H9 (cell line): ENCODE results near the gene PRDM11. TPM values are rescaled to one million over a fixed set of nuclear protein-coding genes. Genes with fewer than 3 reads are reported as not detected.

Experiments used
- DNase-seq: peaks from one replicate; pipeline ENCODE4 v3.0.0-alpha.2; 2017
- H2AFZ ChIP-seq: one replicate; pipeline ENCODE4 v1.6.1; 2013; ENCODE audit warnings: mild to moderate bottlenecking, low read length, control low read depth, moderate library complexity
- H2AK5ac ChIP-seq: 2 replicates; pipeline ENCODE4 v1.6.1; 2013; ENCODE audit warnings: low read length, control low read depth, mixed read lengths; ENCODE audit not compliant: insufficient read length
- H2BK120ac ChIP-seq: one replicate; pipeline ENCODE4 v1.6.1; 2013; ENCODE audit warnings: low read depth, mild to moderate bottlenecking, low read length, control low read depth, inconsistent platforms; ENCODE audit not compliant: poor library complexity, severe bottlenecking
- H2BK12ac ChIP-seq: 2 replicates; pipeline ENCODE4 v1.6.1; 2013; ENCODE audit warnings: low read length, control low read depth, mixed read lengths, low read depth; ENCODE audit not compliant: insufficient read length
- H2BK15ac ChIP-seq: 2 replicates; pipeline ENCODE4 v1.6.1; 2013; ENCODE audit warnings: low read depth, low read length, control low read depth
- H2BK20ac ChIP-seq: one replicate; pipeline ENCODE4 v1.6.1; 2013; ENCODE audit warnings: low read depth, mild to moderate bottlenecking, low read length, control low read depth, inconsistent platforms; ENCODE audit not compliant: poor library complexity, severe bottlenecking
- H2BK5ac ChIP-seq: 2 replicates; pipeline ENCODE4 v1.6.1; 2013; ENCODE audit warnings: low read length, control low read depth, mixed read lengths; ENCODE audit not compliant: insufficient read length
- H3K14ac ChIP-seq: 2 replicates; pipeline ENCODE4 v1.6.1; 2013; ENCODE audit warnings: low read length, control low read depth; ENCODE audit not compliant: insufficient read depth
- H3K18ac ChIP-seq: 2 replicates; pipeline ENCODE4 v1.6.1; 2013; ENCODE audit warnings: low read depth, mild to moderate bottlenecking, mixed read lengths, low read length, control low read depth; ENCODE audit not compliant: insufficient read length
- H3K23ac ChIP-seq: 2 replicates; pipeline ENCODE4 v1.6.1; 2013; ENCODE audit warnings: low read length, control low read depth, mixed read lengths, low read depth; ENCODE audit not compliant: insufficient read length
- H3K23me2 ChIP-seq: 2 replicates; pipeline ENCODE4 v1.6.1; 2013; ENCODE audit warnings: low read depth, mild to moderate bottlenecking, mixed read lengths, low read length, control low read depth; ENCODE audit not compliant: insufficient read length, poor library complexity, severe bottlenecking
- H3K27ac ChIP-seq: 2 replicates; pipeline ENCODE4 v1.5.1; 2013; ENCODE audit warnings: low read length, control low read depth, mixed read lengths, low read depth; ENCODE audit not compliant: insufficient read length
- H3K27me3 ChIP-seq: 2 replicates; pipeline ENCODE4 v1.6.1; 2013; ENCODE audit warnings: low read length, control low read depth, inconsistent platforms; ENCODE audit not compliant: insufficient read depth
- H3K4ac ChIP-seq: 2 replicates; pipeline ENCODE4 v1.6.1; 2013; ENCODE audit warnings: low read depth, mild to moderate bottlenecking, control low read depth, inconsistent platforms, low read length, moderate library complexity
- H3K4me1 ChIP-seq: 2 replicates; pipeline ENCODE4 v1.6.1; 2013; ENCODE audit warnings: low read length, control low read depth, inconsistent platforms; ENCODE audit not compliant: insufficient read depth
- H3K4me2 ChIP-seq: 2 replicates; pipeline ENCODE4 v1.6.1; 2013; ENCODE audit warnings: low read length, control low read depth, mixed read lengths; ENCODE audit not compliant: insufficient read length, insufficient read depth
- H3K56ac ChIP-seq: 2 replicates; pipeline ENCODE4 v1.6.1; 2013; ENCODE audit warnings: low read depth, mild to moderate bottlenecking, mixed read lengths, low read length, control low read depth; ENCODE audit not compliant: insufficient read length
- H3K79me1 ChIP-seq: 2 replicates; pipeline ENCODE4 v1.6.1; 2013; ENCODE audit warnings: low read depth, mild to moderate bottlenecking, moderate library complexity, low read length, control low read depth, inconsistent platforms; ENCODE audit not compliant: insufficient read depth, poor library complexity, severe bottlenecking
- H3K79me2 ChIP-seq: 2 replicates; pipeline ENCODE4 v1.6.1; 2013; ENCODE audit warnings: low read length, control low read depth, inconsistent platforms; ENCODE audit not compliant: insufficient read depth
- H3K9ac ChIP-seq: 2 replicates; pipeline ENCODE4 v1.6.1; 2013; ENCODE audit warnings: low read length, control low read depth, mixed read lengths; ENCODE audit not compliant: insufficient read length; ENCODE audit errors: extremely low read depth
- H3K9me3 ChIP-seq: one replicate; pipeline ENCODE4 v1.6.1; 2013; ENCODE audit warnings: low read depth, low read length, inconsistent platforms; ENCODE audit not compliant: control insufficient read depth
- H3T11ph ChIP-seq: one replicate; pipeline ENCODE4 v1.6.1; 2013; ENCODE audit warnings: mild to moderate bottlenecking, low read length, control low read depth, inconsistent platforms
- H4K20me1 ChIP-seq: one replicate; pipeline ENCODE4 v1.6.1; 2013; ENCODE audit not compliant: control insufficient read depth, insufficient read length, insufficient read depth
- H4K5ac ChIP-seq: 2 replicates; pipeline ENCODE4 v1.6.1; 2013; ENCODE audit warnings: low read depth, mild to moderate bottlenecking, mixed read lengths, low read length, control low read depth; ENCODE audit not compliant: insufficient read length
- H4K8ac ChIP-seq: replicated peaks from 2 replicates; pipeline ENCODE4 v1.6.1; 2013; ENCODE audit warnings: low read length, control low read depth, mixed read lengths, low read depth; ENCODE audit not compliant: insufficient read length
- H4K91ac ChIP-seq: 2 replicates; pipeline ENCODE4 v1.6.1; 2013; ENCODE audit warnings: low read depth, mild to moderate bottlenecking, moderate library complexity, mixed read lengths, low read length, control low read depth; ENCODE audit not compliant: insufficient read length
- H3K27ac Mint-ChIP-seq, 3 experiments: 2 replicates in 2 of 3; 3 replicates in 1 of 3; pipeline ENCODE4 v1.8.0; 2020 to 2021; ENCODE audit warnings: mixed read lengths in 3 of 3, mild to moderate bottlenecking in 1 of 3, moderate library complexity in 1 of 3
- H3K27me3 Mint-ChIP-seq: 2 replicates; pipeline ENCODE4 v1.8.0; 2021; ENCODE audit warnings: low read depth, mild to moderate bottlenecking, moderate library complexity, mixed read lengths
- H3K36me3 Mint-ChIP-seq, 3 experiments: 2 replicates in 2 of 3; 3 replicates in 1 of 3; pipeline ENCODE4 v1.8.0; 2020 to 2021; ENCODE audit warnings: low read depth in 3 of 3, mixed read lengths in 3 of 3; ENCODE audit not compliant: insufficient read depth in 1 of 3
- H3K4me1 Mint-ChIP-seq, 2 experiments: 2 replicates each; pipeline ENCODE4 v1.8.0; 2020; ENCODE audit warnings: mixed read lengths in 2 of 2
- H3K4me3 Mint-ChIP-seq, 2 experiments: 2 replicates in 1 of 2; 3 replicates in 1 of 2; pipeline ENCODE4 v1.8.0; 2020 to 2021; ENCODE audit warnings: mild to moderate bottlenecking in 2 of 2, mixed read lengths in 2 of 2, moderate library complexity in 1 of 2
- H3K9me3 Mint-ChIP-seq, 2 experiments: 2 replicates in 1 of 2; 3 replicates in 1 of 2; pipeline ENCODE4 v1.8.0; 2020; ENCODE audit warnings: mild to moderate bottlenecking in 2 of 2, mixed read lengths in 2 of 2, moderate library complexity in 1 of 2
- CTCF ChIP-seq: fragments of 200-600 bp; sonication (generic); conservative IDR thresholded peaks from 3 replicates; pipeline ENCODE4 v1.8.0; 2021; ENCODE audit warnings: antibody characterized with exemption, mild to moderate bottlenecking
- WGBS: extraction: QIAGEN DNeasy Blood & Tissue Kit; methylation state at CpG from one replicate; pipeline ENCODE4 v1.1.7; 2013; ENCODE audit warnings: missing lambda C conversion rate, low lambda C conversion rate, mixed read lengths; ENCODE audit not compliant: insufficient read length; ENCODE audit errors: extremely low coverage; 5-methylcytosine and 5-hydroxymethylcytosine counted together
- total RNA-seq: library from RNA; stranded (reverse); gene quantifications from 2 replicates; pipeline ENCODE4 v1.2.1, GENCODE V29; 2021

The PRDM11 gene
- total RNA-seq, 1 experiment from 2014 or later = 11.5 TPM

- Mint-ChIP-seq H3K4me1 (peaks cover 6 to 10% of the 10 kb centered on the region in 2 experiments), H3K4me3 (no peak overlapping the region)
Observed at GRCh38 chr11:45157247-45158209, 11.1 kb downstream of the PRDM11 start.

More at GRCh38 chr11:45157247-45158209, 11.1 kb downstream of the PRDM11 start:
- H3K14ac ChIP-seq = no peak overlapping the region
- H2BK5ac ChIP-seq = no peak overlapping the region
- no peaks in the 10 kb centered on the region; the same call in 1 of the 2 replicates for H3K79me2 ChIP-seq
- no peak overlapping the region for H2BK12ac ChIP-seq
- H3K9ac ChIP-seq = no peak overlapping the region
- no peak overlapping the region for H3K4ac ChIP-seq
- DNase-seq = no peak
- Mint-ChIP-seq H3K27me3 (no peaks in the 10 kb centered on the region), H3K27ac (peak overlapping the region in 2 of 3 experiments; percentile 44 to 89; a peak in 4 of 7 replicates), H3K9me3 (no peaks in the 10 kb centered on the region), H3K36me3 (peaks cover 0 to 2% (median 0%) of the 10 kb centered on the region in 3 experiments; a peak in 2 of 7 replicates)
- H3K9me3 ChIP-seq = no peaks in the 10 kb centered on the region
- no CpG with 5 or more reads among the region's 20 CpGs for WGBS
- no peak overlapping the region for H3K56ac ChIP-seq
- H2BK15ac ChIP-seq = no peak overlapping the region
- TF ChIP-seq CTCF = no peak
- no peak overlapping the region for H4K8ac ChIP-seq
- H3K4me1 ChIP-seq = no peaks in the 10 kb centered on the region
- no peaks in the 10 kb centered on the region for H3K23me2 ChIP-seq
- H4K91ac ChIP-seq = no peak overlapping the region
- H2BK120ac ChIP-seq = no peak overlapping the region
- no peaks in the 10 kb centered on the region for H4K20me1 ChIP-seq
- H2AFZ ChIP-seq = no peak overlapping the region
- H4K5ac ChIP-seq = no peak overlapping the region
- no peak overlapping the region for H3K27ac ChIP-seq
- H3K18ac ChIP-seq = no peak overlapping the region
- H3K23ac ChIP-seq = no peak overlapping the region
- no peak overlapping the region for H2AK5ac ChIP-seq
- no peak overlapping the region for H3T11ph ChIP-seq
- no peak overlapping the region for H2BK20ac ChIP-seq
- H3K27me3 ChIP-seq = no peaks in the 10 kb centered on the region
- no peak overlapping the region for H3K4me2 ChIP-seq
- H3K79me1 ChIP-seq = peaks cover 3% of the 10 kb centered on the region
